IPS-NIHi11 (cell line): ENCODE results near the gene TSC1.
A peak's percentile ranks its signal among the peaks of the same experiment; 100 is the strongest.
"Not testable (repeated sequence)": the region's sequence is repeated elsewhere in the genome, so short reads cannot be mapped to it uniquely, and the experiment has no call there.

Experiments used
- DNase-seq: peaks from one replicate; pipeline ENCODE4 v3.0.0; 2012; ENCODE audit warnings: mixed read lengths, low spot score

Gene TSC1

GRCh38 chr9:132976571-132976970, 32.2 kb upstream of the TSC1 start:
- no peak for DNase-seq

GRCh38 chr9:132975961-132976360, 31.5 kb upstream of the TSC1 start:
- no peak for DNase-seq

- no peak for DNase-seq
Observed at GRCh38 chr9:132973713-132974112, 29.3 kb upstream of the TSC1 start.

GRCh38 chr9:132973166-132973565, 28.8 kb upstream of the TSC1 start:
- no peak for DNase-seq

- DNase-seq: no peak
Observed at GRCh38 chr9:132970324-132971062, 26.1 kb upstream of the TSC1 start.

- no peak for DNase-seq
Observed at GRCh38 chr9:132969783-132970182, 25.4 kb upstream of the TSC1 start.

- not testable (repeated sequence) for DNase-seq
Observed at GRCh38 chr9:132967908-132968307, 23.5 kb upstream of the TSC1 start.

- no peak for DNase-seq
Observed at GRCh38 chr9:132965478-132965877, 21.1 kb upstream of the TSC1 start.

GRCh38 chr9:132961002-132961401, 16.6 kb upstream of the TSC1 start:
- no peak for DNase-seq

- DNase-seq: no peak
Observed at GRCh38 chr9:132957805-132958204, 13.4 kb upstream of the TSC1 start.

- no peak for DNase-seq
Observed at GRCh38 chr9:132955768-132956167, 11.4 kb upstream of the TSC1 start.

GRCh38 chr9:132955123-132955522, 10.7 kb upstream of the TSC1 start:
- no peak for DNase-seq

GRCh38 chr9:132949709-132950108, 5.3 kb upstream of the TSC1 start:
- no peak for DNase-seq

- no peak for DNase-seq
Observed at GRCh38 chr9:132948482-132949050, 4.2 kb upstream of the TSC1 start.

- DNase-seq: no peak
Observed at GRCh38 chr9:132947756-132948155, 3.3 kb upstream of the TSC1 start.

GRCh38 chr9:132946631-132947295, 2.3 kb upstream of the TSC1 start:
- DNase-seq: peak; percentile 41

- no peak for DNase-seq
Observed at GRCh38 chr9:132946211-132946610, 1.8 kb upstream of the TSC1 start.

GRCh38 chr9:132945186-132946130, 1.0 kb upstream of the TSC1 start:
- no peak for DNase-seq

GRCh38 chr9:132943651-132944293, 644 bp downstream of the TSC1 start:
- DNase-seq: no peak

GRCh38 chr9:132942541-132943182, 1.8 kb downstream of the TSC1 start:
- no peak for DNase-seq

- no peak for DNase-seq
Observed at GRCh38 chr9:132939169-132939568, 5.2 kb downstream of the TSC1 start.
